HG03280 (cell line): ENCODE measurements around the gene POLE2.
"Not testable (repeated sequence)": the region's sequence is repeated elsewhere in the genome, so short reads cannot be mapped to it uniquely, and the experiment has no call there.

Experiments
- ATAC-seq: cut with Tn5 transposase; IDR thresholded peaks from one replicate; pipeline ENCODE4 v1.9.1; 2021; ENCODE audit warnings: mild to moderate bottlenecking, moderate library complexity; ENCODE audit not compliant: unreplicated experiment

The POLE2 gene

GRCh38 chr14:49659526-49660455 lies 28.2 kb downstream of the POLE2 start:
- ATAC-seq: no peak

- not testable (repeated sequence) for ATAC-seq
Observed at GRCh38 chr14:49657500-49657899, 30.5 kb downstream of the POLE2 start.

- no peak for ATAC-seq
Observed at GRCh38 chr14:49654511-49654910, 33.5 kb downstream of the POLE2 start.

- ATAC-seq: no peak
Observed at GRCh38 chr14:49653508-49653907, 34.5 kb downstream of the POLE2 start.

- ATAC-seq: no peak
Observed at GRCh38 chr14:49642163-49642562, 45.9 kb downstream of the POLE2 start.

- ATAC-seq: no peak
Observed at GRCh38 chr14:49641697-49642129, 46.3 kb downstream of the POLE2 start.

GRCh38 chr14:49640540-49641417 lies 47.2 kb downstream of the POLE2 start:
- no peak for ATAC-seq

- ATAC-seq: no peak
Observed at GRCh38 chr14:49637534-49638078, 50.4 kb downstream of the POLE2 start.

GRCh38 chr14:49636866-49637265 lies 51.1 kb downstream of the POLE2 start:
- no peak for ATAC-seq

- peak; percentile 24 for ATAC-seq
Observed at GRCh38 chr14:49634547-49635334, 53.3 kb downstream of the POLE2 start, which contains the start of gene DNAAF2. Gene DNAAF2, minus strand, starts transcription at chr14:49635244. Its CDS starts 95 bp downstream, at chr14:49635149.

GRCh38 chr14:49633640-49634546 lies 54.1 kb downstream of the POLE2 start:
- ATAC-seq: peak; percentile 73

- ATAC-seq: no peak
Observed at GRCh38 chr14:49623941-49624839, 63.8 kb downstream of the POLE2 start.

- no peak for ATAC-seq
Observed at GRCh38 chr14:49623387-49623786, 64.6 kb downstream of the POLE2 start.

GRCh38 chr14:49622022-49622607 lies 65.9 kb downstream of the POLE2 start:
- ATAC-seq: no peak

- peak; percentile 24 for ATAC-seq
Observed at GRCh38 chr14:49621114-49621881, 66.7 kb downstream of the POLE2 start.

- peak; percentile 90 for ATAC-seq
Observed at GRCh38 chr14:49620182-49621113, 67.6 kb downstream of the POLE2 start, which contains the start of the genes MGAT2 and RPL36AL. Gene MGAT2, plus strand, starts transcription at chr14:49620799. Its CDS starts 470 bp downstream, at chr14:49621269. Gene RPL36AL, minus strand, starts transcription at chr14:49620626. Its CDS starts 1,522 bp downstream, at chr14:49619104.
